ENCODE results near the gene CNPY1. TPM values are rescaled to one million over a fixed set of nuclear protein-coding genes. Genes with fewer than 3 reads are reported as not detected.

Gene CNPY1
- total RNA-seq, 1 experiment from 2014 or later, result not detected

DNA sequence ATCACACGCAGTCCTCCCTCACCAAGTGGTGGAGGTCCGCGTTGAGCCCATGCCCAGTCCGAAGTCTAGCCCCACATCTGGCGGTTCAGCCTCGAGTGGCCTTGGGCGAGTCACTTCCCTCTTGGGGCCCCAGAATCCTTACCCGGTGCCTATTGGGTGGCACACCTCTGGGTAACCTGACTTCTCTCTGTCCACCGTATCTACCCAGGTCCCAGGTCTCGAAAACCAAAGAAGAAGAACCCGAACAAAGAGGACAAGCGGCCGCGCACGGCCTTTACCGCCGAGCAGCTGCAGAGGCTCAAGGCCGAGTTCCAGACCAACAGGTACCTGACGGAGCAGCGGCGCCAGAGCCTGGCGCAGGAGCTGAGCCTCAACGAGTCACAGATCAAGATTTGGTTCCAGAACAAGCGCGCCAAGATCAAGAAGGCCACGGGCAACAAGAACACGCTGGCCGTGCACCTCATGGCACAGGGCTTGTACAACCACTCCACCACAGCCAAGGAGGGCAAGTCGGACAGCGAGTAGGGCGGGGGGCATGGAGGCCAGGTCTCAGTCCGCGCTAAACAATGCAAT, 84.1 kb downstream of the CNPY1 start:
- DNase-seq, result no peak

More for the DNA sequence above, 84.1 kb downstream of the CNPY1 start:
- H2BK5ac ChIP-seq (ENCODE audit: insufficient read length, low read length), result no peak overlapping the region
- H2AK5ac ChIP-seq (ENCODE audit: insufficient read length, low read length), result no peak overlapping the region
- H3K23ac ChIP-seq (ENCODE audit: insufficient read length, low read depth, low read length), result no peak overlapping the region
- no peak overlapping the region for H2BK15ac ChIP-seq (ENCODE audit: low read depth, low read length)
- no peak overlapping the region for H2AFZ ChIP-seq (ENCODE audit: low read length)
- H2BK120ac ChIP-seq (ENCODE audit: low read depth, low read length, poor library complexity, severe bottlenecking), result no peak overlapping the region
- peaks cover 4% of the 10 kb centered on the region for H4K20me1 ChIP-seq (ENCODE audit: control insufficient read depth, insufficient read depth, insufficient read length)
- H3K56ac ChIP-seq (ENCODE audit: insufficient read length, low read depth, low read length), result no peak overlapping the region
- H3K4me3 Mint-ChIP-seq, result no peak overlapping the region
- H3K14ac ChIP-seq (ENCODE audit: insufficient read depth, low read length), result no peak overlapping the region
- H3K79me1 ChIP-seq (ENCODE audit: insufficient read depth, low read depth, low read length, poor library complexity, severe bottlenecking), result no peaks in the 10 kb centered on the region
- no peak overlapping the region for H3K4me2 ChIP-seq (ENCODE audit: insufficient read depth, insufficient read length, low read length)
- H3K4me1 Mint-ChIP-seq, result peaks cover 4 to 21% of the 10 kb centered on the region in 2 experiments; a peak in 3 of 4 replicates
- H3K23me2 ChIP-seq (ENCODE audit: insufficient read length, low read depth, low read length, poor library complexity, severe bottlenecking), result no peaks in the 10 kb centered on the region
- no peak overlapping the region for H3K27ac Mint-ChIP-seq
- H3K79me2 ChIP-seq (ENCODE audit: insufficient read depth, low read length), result no peaks in the 10 kb centered on the region
- H3K27me3 ChIP-seq (ENCODE audit: insufficient read depth, low read length), result peaks cover 91% of the 10 kb centered on the region
- H4K5ac ChIP-seq (ENCODE audit: insufficient read length, low read depth, low read length), result no peak overlapping the region
- no CpG with 5 or more reads among the region's 33 CpGs for WGBS (ENCODE audit: extremely low coverage, insufficient read length, low lambda C conversion rate)
- no peak overlapping the region for H4K91ac ChIP-seq (ENCODE audit: insufficient read length, low read depth, low read length)
- H2BK12ac ChIP-seq (ENCODE audit: insufficient read length, low read depth, low read length), result no peak overlapping the region
- no peak overlapping the region for H3T11ph ChIP-seq (ENCODE audit: low read length)
- no peaks in the 10 kb centered on the region for H3K9me3 ChIP-seq (ENCODE audit: control insufficient read depth, low read depth, low read length)
- H3K4me1 ChIP-seq (ENCODE audit: insufficient read depth, low read length), result no peaks in the 10 kb centered on the region
- H3K9ac ChIP-seq (ENCODE audit: extremely low read depth, insufficient read length, low read length), result no peak overlapping the region
- H4K8ac ChIP-seq (replicated peaks; ENCODE audit: insufficient read length, low read depth, low read length), result no peak overlapping the region
- H3K18ac ChIP-seq (ENCODE audit: insufficient read length, low read depth, low read length), result no peak overlapping the region
- TF ChIP-seq, protein P1, sequence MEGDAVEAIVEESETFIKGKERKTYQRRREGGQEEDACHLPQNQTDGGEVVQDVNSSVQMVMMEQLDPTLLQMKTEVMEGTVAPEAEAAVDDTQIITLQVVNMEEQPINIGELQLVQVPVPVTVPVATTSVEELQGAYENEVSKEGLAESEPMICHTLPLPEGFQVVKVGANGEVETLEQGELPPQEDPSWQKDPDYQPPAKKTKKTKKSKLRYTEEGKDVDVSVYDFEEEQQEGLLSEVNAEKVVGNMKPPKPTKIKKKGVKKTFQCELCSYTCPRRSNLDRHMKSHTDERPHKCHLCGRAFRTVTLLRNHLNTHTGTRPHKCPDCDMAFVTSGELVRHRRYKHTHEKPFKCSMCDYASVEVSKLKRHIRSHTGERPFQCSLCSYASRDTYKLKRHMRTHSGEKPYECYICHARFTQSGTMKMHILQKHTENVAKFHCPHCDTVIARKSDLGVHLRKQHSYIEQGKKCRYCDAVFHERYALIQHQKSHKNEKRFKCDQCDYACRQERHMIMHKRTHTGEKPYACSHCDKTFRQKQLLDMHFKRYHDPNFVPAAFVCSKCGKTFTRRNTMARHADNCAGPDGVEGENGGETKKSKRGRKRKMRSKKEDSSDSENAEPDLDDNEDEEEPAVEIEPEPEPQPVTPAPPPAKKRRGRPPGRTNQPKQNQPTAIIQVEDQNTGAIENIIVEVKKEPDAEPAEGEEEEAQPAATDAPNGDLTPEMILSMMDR (conservative IDR thresholded peaks at IDR 0.05), result no peak
- H3K4ac ChIP-seq (ENCODE audit: low read depth, low read length), result no peak overlapping the region
- H3K27me3 Mint-ChIP-seq (ENCODE audit: low read depth), result peaks cover 95% of the 10 kb centered on the region
- H3K27ac ChIP-seq (ENCODE audit: insufficient read length, low read depth, low read length), result no peak overlapping the region
- no peak overlapping the region for H2BK20ac ChIP-seq (ENCODE audit: low read depth, low read length, poor library complexity, severe bottlenecking)
- H3K9me3 Mint-ChIP-seq, result peaks cover 0 to 4% of the 10 kb centered on the region in 2 experiments; a peak in 3 of 5 replicates
- no peaks in the 10 kb centered on the region; a peak in 1 of 7 replicates for H3K36me3 Mint-ChIP-seq (ENCODE audit: insufficient read depth in 1 of 3, low read depth in 3 of 3)

Measured in H9 (cell line).